Activated naive CD8-positive, alpha-beta T cell treated with anti-CD3 and anti-CD28 coated beads, Interleukin-2, amount 50 U/mL, for 16 hours (primary cell): ENCODE results near the gene SPRR5.

Experiments
- DNase-seq: peaks from one replicate; pipeline ENCODE4 v3.0.0-alpha.2; 2020; ENCODE audit warnings: low read depth, low spot score

SPRR5 gene

GRCh38 chr1:152946248-152946647 lies 758 bp upstream of the SPRR5 start:
- DNase-seq, result no peak

DNA sequence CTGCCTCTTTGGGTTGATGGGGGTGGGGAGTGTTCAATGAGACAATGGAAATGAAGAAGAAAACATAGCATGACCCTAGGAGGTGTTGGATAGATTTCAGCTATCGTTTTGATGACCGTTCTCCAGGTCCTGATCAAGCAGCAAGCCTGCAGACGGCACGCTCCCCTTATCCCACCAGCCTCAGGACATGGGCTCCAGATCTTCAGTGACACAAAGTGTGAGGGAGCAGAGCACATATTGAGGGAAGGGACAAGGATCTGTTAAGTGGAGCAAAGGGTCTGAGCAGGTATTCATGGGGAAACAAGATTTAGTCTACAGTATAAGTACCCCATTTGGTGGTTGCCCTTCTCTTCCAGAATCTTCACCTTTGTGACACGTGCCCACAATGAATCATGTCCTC lies 4.7 kb downstream of the SPRR5 start:
- DNase-seq, result no peak

GRCh38 chr1:152953761-152954160 lies 6.8 kb downstream of the SPRR5 start:
- DNase-seq, result no peak

- no peak for DNase-seq
Measured at GRCh38 chr1:152954436-152954835, 7.4 kb downstream of the SPRR5 start.

- DNase-seq, result no peak
Measured at GRCh38 chr1:152957561-152957960, 10.6 kb downstream of the SPRR5 start.

GRCh38 chr1:152959273-152959672 lies 12.3 kb downstream of the SPRR5 start:
- no peak for DNase-seq

- DNase-seq, result no peak
Measured at GRCh38 chr1:152959801-152960451, 12.9 kb downstream of the SPRR5 start.

DNA sequence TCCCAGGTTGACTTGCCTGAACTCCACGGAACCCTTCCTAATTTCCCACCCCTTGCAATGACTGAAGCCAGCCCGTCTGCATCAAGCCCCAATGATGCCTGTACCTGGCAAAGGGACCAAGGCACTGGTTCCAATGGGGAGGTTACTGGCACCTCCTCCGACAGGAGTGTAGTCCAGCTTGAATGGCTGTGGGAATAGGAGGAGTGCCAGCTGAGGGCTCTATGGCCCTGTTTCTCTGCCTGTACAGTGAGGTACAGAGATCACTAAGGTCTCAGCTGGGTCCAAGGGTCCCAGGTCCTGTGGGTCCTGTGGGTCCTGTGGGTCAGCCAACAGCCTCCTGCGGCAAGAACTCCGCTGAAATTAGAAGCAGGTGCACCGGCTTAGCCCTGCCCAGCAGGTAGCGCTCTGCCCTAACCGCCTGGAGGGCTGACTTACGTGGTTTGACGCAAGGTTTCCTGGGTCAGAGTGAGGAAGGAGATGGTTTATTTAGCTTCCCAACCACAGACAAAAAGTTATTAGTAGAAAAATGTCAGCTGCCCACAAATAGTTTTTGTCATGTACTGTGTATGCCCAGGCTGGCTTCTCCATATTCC lies 13.5 kb downstream of the SPRR5 start:
- no peak for DNase-seq

- DNase-seq, result no peak
Measured at GRCh38 chr1:152961226-152961891, 14.4 kb downstream of the SPRR5 start.

- no peak for DNase-seq
Measured at GRCh38 chr1:152962876-152963415, 15.9 kb downstream of the SPRR5 start.

DNA sequence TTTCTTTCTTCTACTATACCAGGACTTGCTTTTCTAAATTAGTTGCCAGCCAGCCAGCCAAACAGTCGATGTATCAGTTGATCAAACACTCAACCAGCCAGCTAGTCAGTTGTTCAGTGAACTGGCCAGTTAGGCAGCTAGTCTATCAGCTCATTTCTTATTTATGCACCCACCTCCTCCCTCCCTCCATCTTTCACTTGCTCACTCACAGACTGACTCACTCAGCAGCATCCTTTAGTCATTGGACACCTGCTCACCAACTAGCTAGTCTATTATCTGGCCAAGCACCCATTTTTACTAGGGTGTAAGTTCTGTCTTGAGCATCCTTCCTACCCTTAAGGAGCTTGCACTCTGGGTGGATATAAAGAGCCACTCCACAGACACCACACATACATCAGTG lies 17.5 kb downstream of the SPRR5 start:
- no peak for DNase-seq

- DNase-seq, result no peak
Measured at GRCh38 chr1:152965853-152966252, 18.8 kb downstream of the SPRR5 start.

GRCh38 chr1:152967201-152967600 lies 20.2 kb downstream of the SPRR5 start:
- no peak for DNase-seq

- no peak for DNase-seq
Measured at GRCh38 chr1:152968248-152968647, 21.2 kb downstream of the SPRR5 start.

DNA sequence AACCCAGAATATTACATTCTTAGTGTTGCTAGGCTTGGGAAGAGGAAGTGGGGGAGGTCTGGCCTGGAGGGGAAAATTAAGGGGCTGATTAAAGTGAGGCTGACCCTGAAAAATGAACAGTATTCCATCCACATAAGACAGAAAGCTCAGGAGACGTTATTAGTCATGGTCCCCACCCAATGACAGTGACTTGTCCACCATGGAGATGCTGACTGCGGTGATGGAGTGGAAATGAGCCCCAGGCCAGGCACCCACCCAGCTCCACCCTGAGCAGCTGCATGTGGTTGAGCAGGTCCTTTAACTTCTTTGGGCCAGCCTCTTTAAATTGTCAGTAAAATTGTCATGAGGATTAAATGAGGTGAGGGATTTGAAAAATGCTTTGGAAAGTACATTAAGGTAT lies 22.0 kb downstream of the SPRR5 start:
- no peak for DNase-seq

DNA sequence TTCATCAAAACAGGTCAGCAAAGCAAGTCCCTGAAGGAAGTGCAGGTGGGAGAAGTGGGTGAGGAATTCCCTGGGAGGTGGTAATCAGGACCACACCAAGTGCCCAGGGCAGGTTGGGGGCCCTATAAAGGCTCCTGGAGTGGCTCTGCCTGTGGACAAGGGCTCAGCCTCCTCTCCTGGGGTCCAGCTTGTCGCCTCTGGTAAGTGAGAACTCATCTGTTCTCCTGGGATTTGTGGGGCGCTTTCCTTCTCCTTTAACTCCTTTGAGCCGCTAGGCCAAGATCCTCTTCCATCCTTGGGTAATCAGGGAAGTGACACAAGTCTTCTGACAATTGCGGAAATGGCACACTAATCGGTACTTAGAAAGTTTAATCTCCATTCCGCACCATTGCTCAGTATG lies 23.5 kb downstream of the SPRR5 start, which contains the start of gene SPRR4:
Gene SPRR4, plus strand, starts transcription at position 154 of the 400 bp plus-strand sequence. CDS start 1,243 bp downstream, outside the sequence.
- DNase-seq, result no peak

DNA sequence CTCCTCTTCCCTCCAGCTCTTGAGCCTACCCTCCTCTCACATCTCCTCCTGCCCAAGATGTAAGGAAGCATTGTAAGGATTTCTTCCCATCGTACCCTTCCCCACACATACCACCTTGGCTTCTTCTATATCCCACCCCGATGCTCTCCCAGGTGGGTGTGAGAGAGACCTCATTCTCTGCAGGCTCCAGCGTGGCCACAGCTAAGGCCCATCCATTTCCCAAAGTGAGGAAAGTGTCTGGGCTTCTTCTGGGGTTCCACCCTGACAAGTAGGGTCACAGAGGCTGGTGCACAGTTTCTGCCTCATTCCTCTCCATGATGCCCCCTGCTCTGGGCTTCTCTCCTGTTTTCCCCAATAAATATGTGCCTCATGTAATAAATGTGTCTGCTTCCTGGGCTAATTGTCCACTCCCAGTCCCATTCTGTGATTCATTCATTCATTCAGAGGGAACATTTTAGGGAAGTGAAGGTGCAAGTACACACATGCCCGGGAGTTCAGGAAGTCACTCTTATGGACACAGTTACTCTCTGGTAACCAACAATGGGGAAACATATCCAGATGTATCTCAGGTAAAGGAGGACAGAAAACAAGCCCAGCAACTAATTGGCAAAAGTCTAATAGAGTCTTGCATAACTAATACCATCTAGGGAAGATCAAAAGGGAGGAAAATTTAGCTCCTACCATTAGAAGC lies 25.3 kb downstream of the SPRR5 start:
- no peak for DNase-seq

- no peak for DNase-seq
Measured at GRCh38 chr1:152976688-152977087, 29.7 kb downstream of the SPRR5 start.

DNA sequence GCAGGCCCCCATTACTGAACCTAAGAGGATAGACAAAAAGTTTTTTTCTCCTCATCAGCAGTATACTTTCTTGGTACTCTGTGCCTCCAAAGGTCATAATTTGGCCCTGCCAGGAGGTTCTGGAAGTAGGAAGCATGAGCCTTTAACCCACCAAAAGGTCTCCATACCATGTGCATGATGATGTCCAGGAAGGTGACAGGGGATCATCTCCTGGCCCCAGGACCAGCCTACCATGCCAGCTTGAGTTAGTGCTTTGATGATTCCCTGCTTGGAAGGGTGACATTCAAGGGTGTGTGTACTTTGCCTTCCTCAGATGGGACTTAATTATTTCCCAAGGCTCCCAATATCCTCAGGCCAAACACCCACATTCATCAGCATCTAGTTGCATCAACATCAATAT lies 30.6 kb downstream of the SPRR5 start:
- DNase-seq, result no peak

- no peak for DNase-seq
Measured at GRCh38 chr1:152980676-152981075, 33.7 kb downstream of the SPRR5 start.

DNA sequence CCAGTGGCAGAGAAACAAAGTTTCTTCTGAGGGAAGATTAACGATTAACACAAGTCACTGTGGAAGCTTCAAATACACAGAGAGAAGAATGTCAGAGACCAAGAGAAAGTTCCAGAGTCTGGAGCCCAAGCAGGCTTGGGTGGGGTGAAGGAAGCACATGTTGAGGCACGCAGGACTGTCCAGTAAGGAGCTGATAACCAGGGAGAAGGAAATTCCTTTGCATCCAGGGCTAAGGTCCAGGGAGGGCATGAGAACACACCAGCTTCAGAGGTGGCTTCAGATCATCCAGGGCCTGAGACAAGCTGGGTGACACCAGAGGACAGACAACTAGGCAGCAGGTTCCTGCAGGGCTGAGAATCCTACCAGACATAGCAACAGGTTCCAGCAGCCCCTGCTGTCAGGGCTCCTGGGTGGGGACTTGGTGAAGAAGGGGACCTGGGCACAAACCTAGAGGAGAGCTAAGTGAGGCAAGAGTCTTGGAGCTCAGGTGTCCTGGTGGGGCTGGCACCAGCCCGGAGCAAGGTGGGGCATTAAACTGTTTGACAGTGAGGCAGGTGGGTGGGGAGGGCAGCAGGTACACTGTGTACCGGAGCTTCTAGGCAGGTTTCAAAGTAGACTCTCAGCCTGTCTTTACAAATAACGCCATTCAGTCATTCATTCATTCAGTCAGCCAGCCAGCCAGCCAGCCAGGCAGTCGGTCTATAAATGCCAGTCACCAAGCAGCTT lies 34.3 kb downstream of the SPRR5 start:
- no peak for DNase-seq

DNA sequence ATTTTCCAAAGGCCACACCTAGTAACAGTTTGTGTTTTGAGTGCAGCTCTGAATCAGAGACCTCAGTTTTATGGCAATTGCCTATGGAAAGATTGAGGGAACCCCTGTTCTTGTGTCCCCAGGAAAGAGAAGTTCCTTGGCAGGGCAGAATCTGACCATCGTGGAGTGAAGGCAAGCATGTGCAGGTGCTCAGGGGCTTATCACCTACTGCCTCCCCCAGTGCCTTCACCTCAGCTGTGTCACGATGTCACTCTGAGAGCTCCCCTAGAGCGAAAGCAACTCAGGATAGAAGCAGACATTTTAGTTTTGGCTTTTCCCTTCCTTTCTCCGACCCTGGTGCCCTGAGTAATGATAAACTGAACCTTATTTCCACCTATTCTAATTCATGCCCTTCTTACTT lies 35.1 kb downstream of the SPRR5 start:
- no peak for DNase-seq
